ENCODE results near the gene ADH1A. TPM values are rescaled to one million over a fixed set of nuclear protein-coding genes. Genes with fewer than 3 reads are reported as not detected.

The ADH1A gene
- total and polyA plus RNA-seq, 9 of the 15 experiments (the other 6 are each of a cell fraction or from before 2014, with no cell fraction given) = not detected

GRCh38 chr4:99235955-99236354, 54.8 kb downstream of the ADH1A start (continued):
- no peak for TF ChIP-seq BDP1 (IDR thresholded peaks at IDR 0.05; ENCODE audit: insufficient read depth, insufficient read length)
- no peak for TF ChIP-seq ZNF696 (CRISPR knock-in tag; conservative IDR thresholded peaks at IDR 0.05)
- TF ChIP-seq STAT6 (CRISPR knock-in tag; IDR thresholded peaks at IDR 0.05) = no peak
- no peak for TF ChIP-seq THRAP3 (IDR thresholded peaks at IDR 0.05; ENCODE audit: borderline replicate concordance)

- no peaks in the 10 kb centered on the region for H3K4me1 ChIP-seq (replicated peaks in 1 of 2; ENCODE audit: control insufficient read depth in 2 of 2, insufficient read depth in 2 of 2, low read length in 2 of 2)
- ChIA-PET POLR2A (no interaction called here), CTCF (ENCODE audit: low intra/inter-chr PET ratio) (no interaction called here)
- H3K27ac ChIP-seq (ENCODE audit: extremely low read depth, low read depth, low read length) = no peak overlapping the region
- no peak overlapping the region for H2AFZ ChIP-seq (ENCODE audit: low read depth, low read length)
- ATAC-seq = no peak
- H4K20me1 ChIP-seq (replicated peaks; ENCODE audit: control insufficient read depth, insufficient read depth, low read length) = no peaks in the 10 kb centered on the region
- no peaks in the 10 kb centered on the region for H3K9me1 ChIP-seq (ENCODE audit: control insufficient read depth, insufficient read depth, low read length)
- no peak overlapping the region for H3K9ac ChIP-seq (ENCODE audit: insufficient read depth in 1 of 2, low read depth in 2 of 2, low read length in 2 of 2)
- H3K4me3 ChIP-seq = no peak overlapping the region
- no peaks in the 10 kb centered on the region for H3K27me3 ChIP-seq (ENCODE audit: control insufficient read depth in 2 of 2, insufficient read depth in 2 of 2, low read length in 2 of 2)
- intact Hi-C loops (cut with micrococcal nuclease) (no loop called here), in situ Hi-C loops (cut with MboI) (no loop called here)
- WGBS (ENCODE audit: insufficient coverage, low coverage, missing lambda C conversion rate) = 2% methylated on average over 2 of the region's 2 CpGs
- H3K79me2 ChIP-seq (ENCODE audit: control insufficient read depth, insufficient read depth, low read length) = no peaks in the 10 kb centered on the region
- no peaks in the 10 kb centered on the region for H3K36me3 ChIP-seq (ENCODE audit: control insufficient read depth, insufficient read depth, low read length)
- no TSS peak for BruUV-seq (replicated peaks)
- DNase-seq (ENCODE audit: extremely low read depth in 1 of 4, low spot score in 3 of 4) = no peak
- no peak for FAIRE-seq
- no peak overlapping the region for H3K4me2 ChIP-seq (ENCODE audit: insufficient read depth, low read length)
- no peaks in the 10 kb centered on the region for H3K9me3 ChIP-seq (replicated peaks; ENCODE audit: control insufficient read depth, insufficient read depth, low read depth, low read length)
- no peak for TF ChIP-seq ZNF140 (CRISPR knock-in tag; IDR thresholded peaks at IDR 0.05)
- TF ChIP-seq ATF4 (CRISPR knock-in tag; IDR thresholded peaks at IDR 0.05) = no peak
- no peak for TF ChIP-seq ZNF431 (CRISPR knock-in tag; IDR thresholded peaks at IDR 0.05)
- no peak for TF ChIP-seq MBD1 (CRISPR knock-in tag; IDR thresholded peaks at IDR 0.05)
- no peak for TF ChIP-seq ZNF184 (CRISPR knock-in tag; IDR thresholded peaks at IDR 0.05)
These were observed 56.3 kb downstream of the ADH1A start for GRCh38 chr4:99234331-99235010.
